ENCODE data around the gene DTWD2.

DNA sequence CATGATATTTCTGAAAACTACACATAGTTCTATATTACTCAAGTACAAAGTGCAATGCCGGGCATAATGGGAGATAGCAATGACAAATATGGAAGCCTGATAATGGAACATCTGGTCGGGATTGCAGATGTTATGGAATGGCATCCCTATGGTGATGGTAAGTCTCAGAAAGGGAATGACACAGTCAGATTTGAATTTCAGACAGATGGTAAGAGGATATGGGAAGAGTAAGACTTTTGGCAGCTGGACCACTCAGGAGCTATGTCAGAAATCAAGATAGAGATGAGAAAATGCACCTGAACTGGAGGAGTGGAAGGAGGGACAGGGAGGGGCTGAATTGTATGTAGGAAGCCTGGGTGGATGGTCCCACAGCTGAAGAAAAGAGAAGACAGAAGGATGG is 200.0 kb downstream of the DTWD2 start:
- TF ChIP-seq EP300 (IDR thresholded peaks at IDR 0.05) = no peak
- TF ChIP-seq, protein P1, sequence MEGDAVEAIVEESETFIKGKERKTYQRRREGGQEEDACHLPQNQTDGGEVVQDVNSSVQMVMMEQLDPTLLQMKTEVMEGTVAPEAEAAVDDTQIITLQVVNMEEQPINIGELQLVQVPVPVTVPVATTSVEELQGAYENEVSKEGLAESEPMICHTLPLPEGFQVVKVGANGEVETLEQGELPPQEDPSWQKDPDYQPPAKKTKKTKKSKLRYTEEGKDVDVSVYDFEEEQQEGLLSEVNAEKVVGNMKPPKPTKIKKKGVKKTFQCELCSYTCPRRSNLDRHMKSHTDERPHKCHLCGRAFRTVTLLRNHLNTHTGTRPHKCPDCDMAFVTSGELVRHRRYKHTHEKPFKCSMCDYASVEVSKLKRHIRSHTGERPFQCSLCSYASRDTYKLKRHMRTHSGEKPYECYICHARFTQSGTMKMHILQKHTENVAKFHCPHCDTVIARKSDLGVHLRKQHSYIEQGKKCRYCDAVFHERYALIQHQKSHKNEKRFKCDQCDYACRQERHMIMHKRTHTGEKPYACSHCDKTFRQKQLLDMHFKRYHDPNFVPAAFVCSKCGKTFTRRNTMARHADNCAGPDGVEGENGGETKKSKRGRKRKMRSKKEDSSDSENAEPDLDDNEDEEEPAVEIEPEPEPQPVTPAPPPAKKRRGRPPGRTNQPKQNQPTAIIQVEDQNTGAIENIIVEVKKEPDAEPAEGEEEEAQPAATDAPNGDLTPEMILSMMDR (IDR thresholded peaks at IDR 0.05) = no peak
- no peak for TF ChIP-seq POLR2A (IDR thresholded peaks at IDR 0.05)
- no peak for TF ChIP-seq POLR2AphosphoS5 (IDR thresholded peaks at IDR 0.05)
